ENCODE measurements around the gene RPL26.
"Not testable (repeated sequence)": the region's sequence is repeated elsewhere in the genome, so short reads cannot be mapped to it uniquely, and the experiment has no call there.

DNA sequence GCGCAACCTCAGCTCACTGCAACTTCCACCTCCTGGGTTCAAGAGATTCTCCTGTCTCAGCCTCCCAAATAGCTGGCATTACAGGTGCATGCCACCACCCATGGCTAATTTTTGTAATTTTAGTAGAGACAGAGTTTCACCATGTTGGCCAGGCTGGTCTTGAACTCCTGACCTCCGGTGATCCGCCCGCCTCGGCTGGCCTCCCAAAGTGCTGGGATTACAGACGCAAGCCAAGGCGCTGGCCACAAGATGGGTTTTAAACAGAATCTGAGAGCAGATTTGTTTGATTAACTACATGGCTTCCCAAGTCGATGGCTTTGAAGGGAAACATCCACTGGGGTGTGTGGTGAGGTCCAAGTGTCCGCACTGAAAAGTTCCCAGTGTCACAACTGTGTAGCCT lies 11.5 kb upstream of the RPL26 start:
- TF ChIP-seq, protein P1, sequence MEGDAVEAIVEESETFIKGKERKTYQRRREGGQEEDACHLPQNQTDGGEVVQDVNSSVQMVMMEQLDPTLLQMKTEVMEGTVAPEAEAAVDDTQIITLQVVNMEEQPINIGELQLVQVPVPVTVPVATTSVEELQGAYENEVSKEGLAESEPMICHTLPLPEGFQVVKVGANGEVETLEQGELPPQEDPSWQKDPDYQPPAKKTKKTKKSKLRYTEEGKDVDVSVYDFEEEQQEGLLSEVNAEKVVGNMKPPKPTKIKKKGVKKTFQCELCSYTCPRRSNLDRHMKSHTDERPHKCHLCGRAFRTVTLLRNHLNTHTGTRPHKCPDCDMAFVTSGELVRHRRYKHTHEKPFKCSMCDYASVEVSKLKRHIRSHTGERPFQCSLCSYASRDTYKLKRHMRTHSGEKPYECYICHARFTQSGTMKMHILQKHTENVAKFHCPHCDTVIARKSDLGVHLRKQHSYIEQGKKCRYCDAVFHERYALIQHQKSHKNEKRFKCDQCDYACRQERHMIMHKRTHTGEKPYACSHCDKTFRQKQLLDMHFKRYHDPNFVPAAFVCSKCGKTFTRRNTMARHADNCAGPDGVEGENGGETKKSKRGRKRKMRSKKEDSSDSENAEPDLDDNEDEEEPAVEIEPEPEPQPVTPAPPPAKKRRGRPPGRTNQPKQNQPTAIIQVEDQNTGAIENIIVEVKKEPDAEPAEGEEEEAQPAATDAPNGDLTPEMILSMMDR (IDR thresholded peaks at IDR 0.05): not testable (repeated sequence)
- TF ChIP-seq POLR2AphosphoS5 (IDR thresholded peaks at IDR 0.05; ENCODE audit: insufficient read depth in 1 of 2, low read depth in 1 of 2); POLR2A (IDR thresholded peaks at IDR 0.05): not testable (repeated sequence)
